HEK293 (cell line): ENCODE results near the gene TSPYL4.

Source experiments
- CTCF ChIA-PET: fragments of 350-600 bp; formaldehyde crosslinking; extraction: SDS; loops from one replicate; lab custom pipeline; 2021; ENCODE audit warnings: antibody characterized with exemption; lab: Yijun Ruan, JAX
- POLR2A ChIA-PET: fragments of 300-600 bp; formaldehyde crosslinking; extraction: SDS; loops from one replicate; lab custom pipeline; 2020; ENCODE audit warnings: antibody characterized with exemption, inconsistent platforms; lab: Yijun Ruan, JAX
- H3K27ac ChIP-seq: fragments of 200-500 bp; sonication (Bioruptor generic); 2 replicates; pipeline ENCODE4 v1.5.1; 2014; ENCODE audit warnings: low read depth, low read length, control low read depth, inconsistent platforms; ENCODE audit errors: extremely low read depth
- H3K36me3 ChIP-seq, 2 experiments: fragments of 200-500 bp in 1 of 2; sonication (Bioruptor generic) in 1 of 2; 1 replicate in 1 of 2; 2 replicates in 1 of 2; pipeline ENCODE4 v1.5.1; 2014 to 2017; ENCODE audit warnings: inconsistent platforms in 2 of 2, low read length in 2 of 2; ENCODE audit not compliant: control insufficient read depth in 2 of 2, insufficient read depth in 1 of 2
- H3K4me1 ChIP-seq: fragments of 200-500 bp; sonication (Bioruptor generic); 2 replicates; pipeline ENCODE4 v1.5.1; 2014; ENCODE audit warnings: mild to moderate bottlenecking, low read length, inconsistent platforms; ENCODE audit not compliant: control insufficient read depth, insufficient read depth
- H3K4me3 ChIP-seq: 2 replicates; pipeline ENCODE4 v1.5.1; 2011; ENCODE audit warnings: low read depth, mild to moderate bottlenecking, control low read depth, low read length, moderate library complexity
- H3K9me3 ChIP-seq: fragments of 200-500 bp; sonication (Bioruptor generic); 2 replicates; pipeline ENCODE4 v1.5.1; 2014; ENCODE audit warnings: low read depth, low read length, inconsistent platforms; ENCODE audit not compliant: control insufficient read depth, insufficient read depth
- BCL11A ChIP-seq: fragments of 450-650 bp; formaldehyde crosslinking; IDR thresholded peaks from 2 replicates; pipeline ENCODE4 v1.5.1; 2016; ENCODE audit warnings: low read depth, missing biosample characterization, missing genetic modification characterization
- EGR2 ChIP-seq: fragments of 450-650 bp; formaldehyde crosslinking; IDR thresholded peaks from 2 replicates; pipeline ENCODE4 v1.5.1; 2016; ENCODE audit warnings: low read depth, missing biosample characterization, missing genetic modification characterization
- FEZF1 ChIP-seq: fragments of 450-650 bp; formaldehyde crosslinking; IDR thresholded peaks from 2 replicates; pipeline ENCODE4 v1.5.1; 2016; ENCODE audit warnings: missing biosample characterization, missing genetic modification characterization
- GLI2 ChIP-seq: fragments of 450-650 bp; formaldehyde crosslinking; IDR thresholded peaks from 2 replicates; pipeline ENCODE4; 2017; ENCODE audit warnings: missing biosample characterization, missing genetic modification characterization, low read depth, borderline replicate concordance
- ZFHX2 ChIP-seq: fragments of 450-650 bp; formaldehyde crosslinking; conservative IDR thresholded peaks from 2 replicates; pipeline ENCODE4 v1.5.1; 2016; ENCODE audit warnings: missing biosample characterization, missing genetic modification characterization
- ZFP3 ChIP-seq: fragments of 450-650 bp; formaldehyde crosslinking; IDR thresholded peaks from 2 replicates; pipeline ENCODE4 v1.5.1; 2016; ENCODE audit warnings: low read depth, missing biosample characterization, missing genetic modification characterization
- ZNF146 ChIP-seq: fragments of 450-650 bp; formaldehyde crosslinking; IDR thresholded peaks from 2 replicates; pipeline ENCODE4 v1.5.1; 2016; ENCODE audit warnings: missing biosample characterization, missing genetic modification characterization
- ZNF175 ChIP-seq: fragments of 450-650 bp; formaldehyde crosslinking; IDR thresholded peaks from 2 replicates; pipeline ENCODE4 v1.5.1; 2016; ENCODE audit warnings: missing biosample characterization, missing genetic modification characterization
- ZNF274 ChIP-seq, 2 experiments: fragments of 200-500 bp in 1 of 2; fragments of 450-650 bp in 1 of 2; sonication (Bioruptor generic) in 1 of 2; formaldehyde crosslinking in 1 of 2; IDR thresholded peaks; 2 replicates each; pipeline versions ENCODE4 v1.5.1 to v1.6.1; 2014 to 2016; ENCODE audit warnings: borderline replicate concordance in 1 of 2, inconsistent platforms in 1 of 2, low read length in 1 of 2, missing biosample characterization in 1 of 2, missing genetic modification characterization in 1 of 2
- ZNF280D ChIP-seq: fragments of 450-650 bp; formaldehyde crosslinking; IDR thresholded peaks from 2 replicates; pipeline ENCODE4 v1.5.1; 2016; ENCODE audit warnings: missing biosample characterization, missing genetic modification characterization
- ZNF292 ChIP-seq: fragments of 450-650 bp; formaldehyde crosslinking; IDR thresholded peaks from 2 replicates; pipeline ENCODE4 v1.5.1; 2016; ENCODE audit warnings: low read depth, missing biosample characterization, missing genetic modification characterization, borderline replicate concordance
- ZNF302 ChIP-seq: fragments of 450-650 bp; formaldehyde crosslinking; IDR thresholded peaks from 2 replicates; pipeline ENCODE4 v1.5.1; 2016; ENCODE audit warnings: missing biosample characterization, missing genetic modification characterization, low read depth
- ZNF354C ChIP-seq: fragments of 450-650 bp; formaldehyde crosslinking; IDR thresholded peaks from 2 replicates; pipeline ENCODE4 v1.5.1; 2016; ENCODE audit warnings: missing biosample characterization, missing genetic modification characterization, low read depth, borderline replicate concordance
- ZNF37A ChIP-seq: fragments of 450-650 bp; IDR thresholded peaks from 2 replicates; pipeline ENCODE4 v1.5.1; 2018; ENCODE audit warnings: missing biosample characterization, missing genetic modification characterization
- ZNF426 ChIP-seq: fragments of 450-650 bp; formaldehyde crosslinking; IDR thresholded peaks from 2 replicates; pipeline ENCODE4 v1.5.1; 2017; ENCODE audit warnings: missing biosample characterization, missing genetic modification characterization, mild to moderate bottlenecking, inconsistent platforms, moderate library complexity
- ZNF501 ChIP-seq: fragments of 450-650 bp; formaldehyde crosslinking; IDR thresholded peaks from 2 replicates; pipeline ENCODE4 v1.5.1; 2016; ENCODE audit warnings: missing biosample characterization, missing genetic modification characterization
- ZNF747 ChIP-seq: fragments of 450-650 bp; formaldehyde crosslinking; IDR thresholded peaks from 2 replicates; pipeline ENCODE4 v1.5.1; 2016; ENCODE audit warnings: missing biosample characterization, missing genetic modification characterization
- ZNF76 ChIP-seq: fragments of 450-650 bp; formaldehyde crosslinking; IDR thresholded peaks from 2 replicates; pipeline ENCODE4; 2016; ENCODE audit warnings: low read depth, missing biosample characterization, missing genetic modification characterization, borderline replicate concordance
- ZNF768 ChIP-seq: fragments of 450-650 bp; formaldehyde crosslinking; IDR thresholded peaks from 2 replicates; pipeline ENCODE4 v1.5.1; 2018; ENCODE audit warnings: missing biosample characterization, mild to moderate bottlenecking, missing genetic modification characterization
- ZSCAN23 ChIP-seq: fragments of 450-650 bp; formaldehyde crosslinking; IDR thresholded peaks from 2 replicates; pipeline ENCODE4 v1.5.1; 2016; ENCODE audit warnings: missing biosample characterization, missing genetic modification characterization
- TF ChIP-seq, protein P1 (sequence below): fragments of 450-650 bp; formaldehyde crosslinking; IDR thresholded peaks from 2 replicates; pipeline ENCODE4 v1.5.1; 2017; ENCODE audit warnings: missing biosample characterization, mild to moderate bottlenecking, missing genetic modification characterization, moderate library complexity
- TF ChIP-seq, protein P2 (sequence below): fragments of 450-650 bp; formaldehyde crosslinking; IDR thresholded peaks from 2 replicates; pipeline ENCODE4 v1.5.1; 2016; ENCODE audit warnings: missing biosample characterization, missing genetic modification characterization
- TF ChIP-seq, protein P3 (sequence below): fragments of 450-650 bp; formaldehyde crosslinking; IDR thresholded peaks from 2 replicates; pipeline ENCODE4 v1.5.1; 2016; ENCODE audit warnings: missing biosample characterization, missing genetic modification characterization, borderline replicate concordance
- TF ChIP-seq, protein P4 (sequence below): fragments of 450-650 bp; formaldehyde crosslinking; IDR thresholded peaks from 2 replicates; pipeline ENCODE4 v1.5.1; 2016; ENCODE audit warnings: missing biosample characterization, missing genetic modification characterization
- TF ChIP-seq, protein P5 (sequence below): fragments of 450-650 bp; formaldehyde crosslinking; IDR thresholded peaks from 2 replicates; pipeline ENCODE4 v1.5.1; 2016; ENCODE audit warnings: missing biosample characterization, missing genetic modification characterization

TSPYL4 gene

DNA sequence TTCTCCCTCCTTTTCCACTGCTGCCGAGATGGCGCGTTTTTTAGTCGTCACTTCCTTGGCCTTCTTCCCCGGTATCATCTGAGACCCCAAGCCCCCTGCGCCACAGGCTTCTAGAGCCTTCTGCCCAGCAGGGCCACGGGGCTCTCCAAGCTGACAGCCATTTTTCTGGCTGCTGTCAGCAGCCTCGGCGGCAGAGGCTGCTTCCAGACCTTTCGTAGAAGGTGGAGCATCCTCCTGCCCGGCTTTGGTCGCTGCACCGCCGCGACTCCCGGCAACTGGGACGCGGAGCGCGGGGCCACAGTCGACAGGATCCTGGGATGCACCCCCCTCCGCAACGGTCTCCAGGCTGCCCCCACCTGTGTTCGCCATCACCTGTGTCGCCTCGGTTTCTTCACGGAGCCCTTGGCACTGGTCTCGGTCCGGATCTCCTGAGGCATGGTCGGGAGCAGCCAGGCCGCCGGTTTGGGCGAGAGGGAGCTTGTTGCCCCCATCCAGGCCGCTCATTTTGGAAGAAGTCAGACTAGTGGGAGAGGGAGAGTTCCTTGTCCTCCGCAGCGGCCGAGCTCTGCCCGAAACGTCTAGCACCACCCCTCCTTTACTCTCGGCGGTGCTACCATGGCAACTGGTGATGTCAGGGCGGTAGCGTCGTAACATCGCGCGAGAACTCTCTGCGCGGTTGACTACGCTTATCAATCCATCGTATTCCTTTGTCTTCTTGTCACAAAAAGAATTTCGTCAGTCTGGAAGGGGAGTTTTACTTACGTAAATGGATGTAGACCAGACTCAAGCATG lies at the start of gene TSPYL4:
TSS of gene TSPYL4 (minus strand) at position 571 of the 792 bp plus-strand sequence. CDS start at position 504, 67 bp downstream.
- CTCF ChIA-PET = interaction anchor here (0.7 to 2.6 kb wide), 5 partner anchors 10 to 278 kb away, joined by 3 to 17 read pairs (median 3); no protein-coding TSS in a partner anchor
- POLR2A ChIA-PET = interaction anchor here (0.6 to 3.2 kb wide), 11 partner anchors 9 to 428 kb away, joined by 3 to 16 read pairs (median 3); partner anchors contain the start of genes KPNA5, RWDD1 and TSPYL1
- Histone ChIP-seq H3K4me1 (peaks cover 11% of the 10 kb centered on the region; the same call in 1 of the 2 replicates), H3K27ac (peak within 1 kb of the TSS; percentile 69), H3K36me3 (peaks cover 0 to 19% of the 10 kb centered on the region in 2 experiments; a peak in 1 of 3 replicates), H3K4me3 (peak within 1 kb of the TSS; percentile 88), H3K9me3 (no peaks in the 10 kb centered on the region)
- TF ChIP-seq ZNF768 (tag by site-specific recombination) = no peak
- peak; percentile 85 for TF ChIP-seq ZNF501 (tag by site-specific recombination)
- TF ChIP-seq ZNF747 (tag by site-specific recombination) = no peak
- TF ChIP-seq ZNF302 (tag by site-specific recombination) = no peak
- TF ChIP-seq ZNF292 (tag by site-specific recombination) = no peak
- no peak for TF ChIP-seq ZNF37A (tag by site-specific recombination)
- no peak for TF ChIP-seq ZFHX2
- TF ChIP-seq ZFP3 (tag by site-specific recombination) = no peak
- no peak for TF ChIP-seq ZNF354C
- no peak for TF ChIP-seq EGR2 (tag by site-specific recombination)
- TF ChIP-seq ZNF426 (tag by site-specific recombination) = no peak
- no peak for TF ChIP-seq ZSCAN23
- no peak for TF ChIP-seq ZNF280D (tag by site-specific recombination)
- TF ChIP-seq, protein P1, sequence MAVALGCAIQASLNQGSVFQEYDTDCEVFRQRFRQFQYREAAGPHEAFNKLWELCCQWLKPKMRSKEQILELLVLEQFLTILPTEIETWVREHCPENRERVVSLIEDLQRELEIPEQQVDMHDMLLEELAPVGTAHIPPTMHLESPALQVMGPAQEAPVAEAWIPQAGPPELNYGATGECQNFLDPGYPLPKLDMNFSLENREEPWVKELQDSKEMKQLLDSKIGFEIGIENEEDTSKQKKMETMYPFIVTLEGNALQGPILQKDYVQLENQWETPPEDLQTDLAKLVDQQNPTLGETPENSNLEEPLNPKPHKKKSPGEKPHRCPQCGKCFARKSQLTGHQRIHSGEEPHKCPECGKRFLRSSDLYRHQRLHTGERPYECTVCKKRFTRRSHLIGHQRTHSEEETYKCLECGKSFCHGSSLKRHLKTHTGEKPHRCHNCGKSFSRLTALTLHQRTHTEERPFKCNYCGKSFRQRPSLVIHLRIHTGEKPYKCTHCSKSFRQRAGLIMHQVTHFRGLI (tag by site-specific recombination) = no peak
- no peak for TF ChIP-seq GLI2 (tag by site-specific recombination)
- no peak for TF ChIP-seq ZNF175 (tag by site-specific recombination)
- no peak; the same call in 1 of the 2 replicates for TF ChIP-seq ZNF146
- TF ChIP-seq ZNF274 (IDR thresholded peaks at IDR 0.05; ENCODE audit: low read length) = no peak
- TF ChIP-seq ZNF274 (tag by site-specific recombination; IDR thresholded peaks at IDR 0.05; ENCODE audit: borderline replicate concordance) = no peak
- TF ChIP-seq, protein P2, sequence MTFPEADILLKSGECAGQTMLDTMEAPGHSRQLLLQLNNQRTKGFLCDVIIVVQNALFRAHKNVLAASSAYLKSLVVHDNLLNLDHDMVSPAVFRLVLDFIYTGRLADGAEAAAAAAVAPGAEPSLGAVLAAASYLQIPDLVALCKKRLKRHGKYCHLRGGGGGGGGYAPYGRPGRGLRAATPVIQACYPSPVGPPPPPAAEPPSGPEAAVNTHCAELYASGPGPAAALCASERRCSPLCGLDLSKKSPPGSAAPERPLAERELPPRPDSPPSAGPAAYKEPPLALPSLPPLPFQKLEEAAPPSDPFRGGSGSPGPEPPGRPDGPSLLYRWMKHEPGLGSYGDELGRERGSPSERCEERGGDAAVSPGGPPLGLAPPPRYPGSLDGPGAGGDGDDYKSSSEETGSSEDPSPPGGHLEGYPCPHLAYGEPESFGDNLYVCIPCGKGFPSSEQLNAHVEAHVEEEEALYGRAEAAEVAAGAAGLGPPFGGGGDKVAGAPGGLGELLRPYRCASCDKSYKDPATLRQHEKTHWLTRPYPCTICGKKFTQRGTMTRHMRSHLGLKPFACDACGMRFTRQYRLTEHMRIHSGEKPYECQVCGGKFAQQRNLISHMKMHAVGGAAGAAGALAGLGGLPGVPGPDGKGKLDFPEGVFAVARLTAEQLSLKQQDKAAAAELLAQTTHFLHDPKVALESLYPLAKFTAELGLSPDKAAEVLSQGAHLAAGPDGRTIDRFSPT (tag by site-specific recombination) = no peak
- TF ChIP-seq, protein P3, sequence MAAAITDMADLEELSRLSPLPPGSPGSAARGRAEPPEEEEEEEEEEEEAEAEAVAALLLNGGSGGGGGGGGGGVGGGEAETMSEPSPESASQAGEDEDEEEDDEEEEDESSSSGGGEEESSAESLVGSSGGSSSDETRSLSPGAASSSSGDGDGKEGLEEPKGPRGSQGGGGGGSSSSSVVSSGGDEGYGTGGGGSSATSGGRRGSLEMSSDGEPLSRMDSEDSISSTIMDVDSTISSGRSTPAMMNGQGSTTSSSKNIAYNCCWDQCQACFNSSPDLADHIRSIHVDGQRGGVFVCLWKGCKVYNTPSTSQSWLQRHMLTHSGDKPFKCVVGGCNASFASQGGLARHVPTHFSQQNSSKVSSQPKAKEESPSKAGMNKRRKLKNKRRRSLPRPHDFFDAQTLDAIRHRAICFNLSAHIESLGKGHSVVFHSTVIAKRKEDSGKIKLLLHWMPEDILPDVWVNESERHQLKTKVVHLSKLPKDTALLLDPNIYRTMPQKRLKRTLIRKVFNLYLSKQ = no peak
- TF ChIP-seq, protein P4, sequence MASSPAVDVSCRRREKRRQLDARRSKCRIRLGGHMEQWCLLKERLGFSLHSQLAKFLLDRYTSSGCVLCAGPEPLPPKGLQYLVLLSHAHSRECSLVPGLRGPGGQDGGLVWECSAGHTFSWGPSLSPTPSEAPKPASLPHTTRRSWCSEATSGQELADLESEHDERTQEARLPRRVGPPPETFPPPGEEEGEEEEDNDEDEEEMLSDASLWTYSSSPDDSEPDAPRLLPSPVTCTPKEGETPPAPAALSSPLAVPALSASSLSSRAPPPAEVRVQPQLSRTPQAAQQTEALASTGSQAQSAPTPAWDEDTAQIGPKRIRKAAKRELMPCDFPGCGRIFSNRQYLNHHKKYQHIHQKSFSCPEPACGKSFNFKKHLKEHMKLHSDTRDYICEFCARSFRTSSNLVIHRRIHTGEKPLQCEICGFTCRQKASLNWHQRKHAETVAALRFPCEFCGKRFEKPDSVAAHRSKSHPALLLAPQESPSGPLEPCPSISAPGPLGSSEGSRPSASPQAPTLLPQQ (tag by site-specific recombination) = peak; percentile 24
- TF ChIP-seq, protein P5, sequence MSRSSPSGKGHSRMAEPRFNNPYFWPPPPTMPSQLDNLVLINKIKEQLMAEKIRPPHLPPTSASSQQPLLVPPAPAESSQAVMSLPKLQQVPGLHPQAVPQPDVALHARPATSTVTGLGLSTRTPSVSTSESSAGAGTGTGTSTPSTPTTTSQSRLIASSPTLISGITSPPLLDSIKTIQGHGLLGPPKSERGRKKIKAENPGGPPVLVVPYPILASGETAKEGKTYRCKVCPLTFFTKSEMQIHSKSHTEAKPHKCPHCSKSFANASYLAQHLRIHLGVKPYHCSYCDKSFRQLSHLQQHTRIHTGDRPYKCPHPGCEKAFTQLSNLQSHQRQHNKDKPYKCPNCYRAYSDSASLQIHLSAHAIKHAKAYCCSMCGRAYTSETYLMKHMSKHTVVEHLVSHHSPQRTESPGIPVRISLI (tag by site-specific recombination) = no peak
- no peak for TF ChIP-seq FEZF1
- TF ChIP-seq BCL11A (tag by site-specific recombination) = no peak
- peak; percentile 51; the same call in 1 of the 2 replicates for TF ChIP-seq ZNF76 (tag by site-specific recombination)
